ENCODE data around the gene TEAD4. TPM values are rescaled to one million over a fixed set of nuclear protein-coding genes. Genes with fewer than 3 reads are reported as not detected.
A peak's percentile ranks its signal among the peaks of the same experiment; 100 is the strongest.
"Not testable (repeated sequence)": the region's sequence is repeated elsewhere in the genome, so short reads cannot be mapped to it uniquely, and the experiment has no call there.

TEAD4 gene
- total RNA-seq, 1 donor from 2014 or later = 10.8 TPM

DNA sequence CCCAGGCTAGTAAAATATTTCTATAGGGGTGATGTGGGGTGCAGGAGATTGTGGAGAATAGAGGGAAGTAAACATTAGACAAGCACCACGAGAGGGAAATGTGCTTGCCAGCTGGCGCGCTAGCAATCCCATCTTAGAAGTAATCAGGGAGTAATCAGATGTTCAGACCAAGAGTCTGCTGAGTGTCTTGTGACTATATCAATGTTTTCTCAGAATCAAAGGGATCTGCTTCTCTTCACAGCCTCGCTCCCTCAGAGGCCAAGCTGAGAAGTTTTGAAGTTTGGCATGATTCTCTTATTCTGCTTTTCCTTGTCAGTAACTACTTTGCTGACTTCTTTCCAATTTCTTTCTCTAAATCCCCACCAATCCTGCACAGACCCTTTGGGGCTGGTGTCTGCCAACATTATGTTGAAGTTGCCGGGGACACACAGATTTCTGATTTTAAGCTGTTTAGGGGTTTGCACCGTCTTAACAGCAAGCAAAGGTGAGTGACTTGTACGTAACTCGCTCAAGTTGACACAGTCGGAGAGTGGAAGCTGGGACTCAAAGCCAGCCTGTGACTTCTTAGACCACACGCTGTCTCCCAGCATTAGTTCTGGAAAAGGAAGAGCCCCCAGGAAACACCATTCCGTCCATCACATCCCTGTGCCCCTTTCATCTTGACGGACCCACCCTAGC, 96.0 kb downstream of the TEAD4 start:
- no peaks in the 10 kb centered on the region for H3K36me3 Mint-ChIP-seq
- no peaks in the 10 kb centered on the region for H3K9me3 Mint-ChIP-seq
- peaks cover 16% of the 10 kb centered on the region for H3K27me3 Mint-ChIP-seq
- DNase-seq (ENCODE audit: extremely low spot score, unreplicated experiment) = no peak
- no peak overlapping the region for H3K27ac Mint-ChIP-seq
- TF ChIP-seq, protein P1, sequence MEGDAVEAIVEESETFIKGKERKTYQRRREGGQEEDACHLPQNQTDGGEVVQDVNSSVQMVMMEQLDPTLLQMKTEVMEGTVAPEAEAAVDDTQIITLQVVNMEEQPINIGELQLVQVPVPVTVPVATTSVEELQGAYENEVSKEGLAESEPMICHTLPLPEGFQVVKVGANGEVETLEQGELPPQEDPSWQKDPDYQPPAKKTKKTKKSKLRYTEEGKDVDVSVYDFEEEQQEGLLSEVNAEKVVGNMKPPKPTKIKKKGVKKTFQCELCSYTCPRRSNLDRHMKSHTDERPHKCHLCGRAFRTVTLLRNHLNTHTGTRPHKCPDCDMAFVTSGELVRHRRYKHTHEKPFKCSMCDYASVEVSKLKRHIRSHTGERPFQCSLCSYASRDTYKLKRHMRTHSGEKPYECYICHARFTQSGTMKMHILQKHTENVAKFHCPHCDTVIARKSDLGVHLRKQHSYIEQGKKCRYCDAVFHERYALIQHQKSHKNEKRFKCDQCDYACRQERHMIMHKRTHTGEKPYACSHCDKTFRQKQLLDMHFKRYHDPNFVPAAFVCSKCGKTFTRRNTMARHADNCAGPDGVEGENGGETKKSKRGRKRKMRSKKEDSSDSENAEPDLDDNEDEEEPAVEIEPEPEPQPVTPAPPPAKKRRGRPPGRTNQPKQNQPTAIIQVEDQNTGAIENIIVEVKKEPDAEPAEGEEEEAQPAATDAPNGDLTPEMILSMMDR (conservative IDR thresholded peaks at IDR 0.05) = no peak
- no peaks in the 10 kb centered on the region for H3K4me1 Mint-ChIP-seq (ENCODE audit: unreplicated experiment)
- no peak overlapping the region for H3K4me3 Mint-ChIP-seq

DNA sequence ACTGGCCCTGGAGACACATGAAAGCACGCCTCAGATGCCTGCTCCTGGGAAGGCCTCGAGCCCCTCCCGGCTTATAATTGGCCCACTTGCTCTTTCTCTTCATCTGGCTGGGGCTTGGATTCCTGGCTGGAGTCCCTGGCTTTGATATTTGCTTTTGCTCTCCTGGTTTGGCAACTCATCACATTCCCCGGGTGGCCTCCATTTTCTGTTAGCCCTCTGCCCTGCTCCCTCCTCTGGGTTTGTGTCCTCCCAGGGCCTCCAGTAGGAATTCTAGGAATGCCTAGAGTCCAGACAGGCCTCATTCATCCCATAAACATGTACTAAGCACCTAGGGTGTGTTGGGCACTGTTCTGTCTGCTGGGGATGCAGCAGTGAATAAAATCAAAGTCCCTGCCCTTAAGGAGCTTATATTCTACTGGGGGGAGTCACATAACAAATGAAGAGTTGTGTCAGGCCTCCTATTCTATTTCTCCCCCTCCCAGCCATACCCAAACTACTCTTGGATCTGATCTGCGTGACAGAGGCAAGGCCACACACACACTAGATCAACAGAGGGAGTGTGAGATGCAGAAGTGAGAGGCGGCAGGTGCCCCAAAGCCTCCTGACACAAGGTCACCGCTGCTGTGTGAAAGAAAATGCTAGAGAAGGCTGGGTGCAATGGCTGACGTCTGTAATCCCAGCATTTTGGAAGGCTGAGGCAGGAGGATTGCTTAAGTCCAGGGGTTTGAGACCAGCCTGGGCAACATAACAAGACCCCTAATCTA, 96.7 kb downstream of the TEAD4 start:
- Mint-ChIP-seq H3K4me1 (ENCODE audit: unreplicated experiment) (no peaks in the 10 kb centered on the region), H3K27me3 (peaks cover 17% of the 10 kb centered on the region), H3K4me3 (no peak overlapping the region), H3K36me3 (no peaks in the 10 kb centered on the region), H3K9me3 (no peaks in the 10 kb centered on the region), H3K27ac (no peak overlapping the region)
- no peak for DNase-seq (ENCODE audit: extremely low spot score, unreplicated experiment)
- TF ChIP-seq, protein P1 (conservative IDR thresholded peaks at IDR 0.05) = no peak

DNA sequence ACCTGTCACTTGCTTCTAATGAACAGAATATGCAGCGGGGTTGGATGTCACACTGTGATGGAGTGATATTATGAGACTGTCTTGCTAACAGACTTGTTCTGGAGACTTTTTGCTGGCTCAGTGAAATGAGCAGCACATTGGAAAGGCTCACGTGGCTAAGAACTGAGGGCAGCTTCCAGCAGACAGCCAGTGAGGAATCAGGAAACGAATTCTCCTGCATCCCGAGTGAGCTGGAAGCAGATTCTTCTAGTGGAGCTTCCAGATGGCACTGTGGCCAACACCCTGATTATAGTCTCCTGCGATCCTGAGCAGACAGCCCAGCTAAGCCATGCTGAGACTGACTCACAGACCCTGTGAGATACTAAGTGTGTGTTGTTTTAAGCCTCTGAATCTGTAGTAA, 101.9 kb downstream of the TEAD4 start:
- TF ChIP-seq, protein P1 (conservative IDR thresholded peaks at IDR 0.05) = no peak
- Mint-ChIP-seq H3K27me3 (peaks cover 24% of the 10 kb centered on the region), H3K27ac (no peak overlapping the region), H3K4me1 (ENCODE audit: unreplicated experiment) (no peaks in the 10 kb centered on the region), H3K9me3 (peaks cover 5% of the 10 kb centered on the region), H3K4me3 (no peak overlapping the region), H3K36me3 (peaks cover 4% of the 10 kb centered on the region)
- no peak for DNase-seq (ENCODE audit: extremely low spot score, unreplicated experiment)

DNA sequence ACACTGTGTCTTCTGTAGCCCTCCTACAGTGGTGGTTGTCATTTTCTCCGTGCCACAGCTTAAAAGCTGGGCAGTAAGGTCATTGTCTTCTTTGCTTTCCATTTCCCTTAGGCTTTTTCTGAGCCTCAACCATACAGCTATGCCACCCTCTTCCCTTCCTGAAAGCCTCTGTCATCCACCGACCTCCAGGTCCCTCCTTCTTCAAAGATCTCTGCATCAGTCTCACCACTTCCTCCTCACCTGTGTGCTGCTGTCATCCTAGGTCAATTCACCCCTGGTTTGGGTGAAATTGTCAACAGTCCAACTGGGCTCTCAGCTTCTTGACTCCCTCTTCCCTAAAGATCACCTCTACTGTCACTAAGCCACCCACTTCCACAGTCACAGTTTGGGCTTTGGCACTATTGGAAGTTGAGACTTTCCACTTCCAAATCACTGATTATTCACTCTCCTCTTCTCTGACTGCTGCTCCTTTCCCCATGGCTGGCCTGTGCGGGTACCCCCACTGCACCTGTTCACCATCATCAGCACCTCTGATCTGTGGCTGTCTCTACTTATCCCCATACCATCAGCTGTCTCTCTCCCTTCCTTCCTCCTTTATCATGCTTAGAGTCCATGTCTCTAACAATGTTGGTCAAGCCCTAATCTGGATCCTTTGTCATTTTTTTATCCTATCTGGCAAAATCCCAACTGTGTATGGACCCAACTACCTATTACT, 102.5 kb downstream of the TEAD4 start:
- peaks cover 4% of the 10 kb centered on the region for H3K36me3 Mint-ChIP-seq
- peaks cover 5% of the 10 kb centered on the region for H3K9me3 Mint-ChIP-seq
- H3K4me1 Mint-ChIP-seq (ENCODE audit: unreplicated experiment) = no peaks in the 10 kb centered on the region
- H3K27ac Mint-ChIP-seq = no peak overlapping the region
- H3K27me3 Mint-ChIP-seq = peaks cover 24% of the 10 kb centered on the region
- H3K4me3 Mint-ChIP-seq = no peak overlapping the region
- TF ChIP-seq, protein P1 (conservative IDR thresholded peaks at IDR 0.05) = no peak
- no peak for DNase-seq (ENCODE audit: extremely low spot score, unreplicated experiment)

DNA sequence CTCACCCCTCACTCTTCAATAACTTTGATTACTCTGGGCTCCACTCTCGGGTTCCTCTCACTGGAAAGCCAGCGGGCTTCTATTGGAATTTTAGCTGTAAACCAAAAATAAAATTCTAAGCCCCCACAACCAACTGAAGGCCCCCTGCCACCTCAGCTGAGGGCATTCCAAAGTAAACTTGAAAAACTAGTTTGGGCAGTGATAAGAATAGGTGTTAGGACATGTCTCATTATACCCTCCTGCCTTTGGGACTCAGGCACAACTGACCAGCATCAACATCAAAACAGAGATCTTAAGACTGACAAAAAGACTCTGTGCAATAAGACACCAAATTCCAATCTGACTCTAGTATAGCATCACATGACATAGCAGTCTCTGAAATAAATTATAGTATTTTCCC, 106.1 kb downstream of the TEAD4 start:
- Mint-ChIP-seq H3K27me3 (peaks cover 20% of the 10 kb centered on the region), H3K36me3 (peaks cover 4% of the 10 kb centered on the region), H3K4me3 (no peak overlapping the region), H3K27ac (peak overlapping the region; percentile 39), H3K9me3 (peaks cover 5% of the 10 kb centered on the region), H3K4me1 (ENCODE audit: unreplicated experiment) (no peaks in the 10 kb centered on the region)
- DNase-seq (ENCODE audit: extremely low spot score, unreplicated experiment) = no peak
- TF ChIP-seq, protein P1 (conservative IDR thresholded peaks at IDR 0.05) = no peak

DNA sequence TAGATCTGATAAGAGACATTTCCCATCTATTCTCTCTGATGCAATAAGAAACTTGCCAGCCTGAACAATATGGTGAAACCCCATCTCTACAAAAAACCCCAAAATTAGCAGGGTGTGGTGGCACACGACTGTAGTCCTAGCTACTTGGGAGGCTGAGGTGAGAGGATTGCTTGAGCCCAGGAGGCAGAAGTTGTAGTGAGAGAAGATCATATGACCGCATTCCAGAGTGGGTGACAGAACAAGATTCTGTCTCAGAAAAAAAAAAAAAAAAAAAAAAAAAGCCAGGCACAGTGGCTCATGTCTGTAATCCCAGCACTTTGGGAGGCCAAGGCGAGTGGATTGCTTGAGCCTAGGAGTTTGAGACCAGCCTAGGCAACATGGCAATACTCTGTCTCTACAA, 106.6 kb downstream of the TEAD4 start:
- DNase-seq (ENCODE audit: extremely low spot score, unreplicated experiment); H3K4me1 Mint-ChIP-seq (ENCODE audit: unreplicated experiment); H3K36me3 Mint-ChIP-seq; H3K4me3 Mint-ChIP-seq; H3K9me3 Mint-ChIP-seq: not testable (repeated sequence)
- Mint-ChIP-seq H3K27me3 (peaks cover 17% of the 10 kb centered on the region), H3K27ac (peak overlapping the region; percentile 39)
